Prostate gland (tissue), 2 donors: ENCODE results near the gene NEK7. TPM values are rescaled to one million over a fixed set of nuclear protein-coding genes. Genes with fewer than 3 reads are reported as not detected.
"Not testable (repeated sequence)": the region's sequence is repeated elsewhere in the genome, so short reads cannot be mapped to it uniquely, and the experiment has no call there.

Experiments
- DNase-seq: peaks from one replicate; pipeline ENCODE4 v3.0.0-alpha.2; 2019; ENCODE audit warnings: low spot score
- H3K27ac ChIP-seq, 2 donors: fragments of 200-600 bp; sonication (generic); 2 replicates each; pipeline ENCODE4 v1.5.1; 2017 to 2019
- H3K27me3 ChIP-seq: fragments of 200-600 bp; sonication (generic); replicated peaks from 2 replicates; pipeline ENCODE4 v1.5.1; 2019; ENCODE audit not compliant: insufficient read depth
- H3K36me3 ChIP-seq, 2 donors: fragments of 200-600 bp; sonication (generic); 1 replicate in 1 of 2; 2 replicates in 1 of 2; pipeline versions ENCODE4 v1.5.1 to v1.8.1; 2017 to 2019
- H3K4me1 ChIP-seq: fragments of 200-600 bp; sonication (generic); replicated peaks from 2 replicates; pipeline ENCODE4 v1.5.1; 2019
- H3K4me3 ChIP-seq, 2 donors: fragments of 200-600 bp; sonication (generic); 2 replicates each; pipeline ENCODE4 v1.5.1; 2017 to 2019
- H3K9me3 ChIP-seq: fragments of 200-600 bp; sonication (generic); 2 replicates; pipeline ENCODE4 v1.5.1; 2017
- POLR2A ChIP-seq: fragments of 450-650 bp; IDR thresholded peaks from one replicate; pipeline ENCODE4 v1.6.1; 2016; ENCODE audit warnings: antibody characterized with exemption, mild to moderate bottlenecking
- POLR2AphosphoS5 ChIP-seq: sonication (generic); formaldehyde crosslinking; IDR thresholded peaks from one replicate; pipeline ENCODE4 v1.6.1; 2017; ENCODE audit warnings: antibody characterized with exemption
- WGBS: methylation state at CpG from one replicate; pipeline ENCODE4 v1.1.5; 2018; 5-methylcytosine and 5-hydroxymethylcytosine counted together
- intact Hi-C: fragments of 100-400 bp; cut with DNase I; formaldehyde crosslinking; loops from one replicate; pipeline ENCODE4 v1.14.2; 2022
- total RNA-seq, 2 donors: library from RNA; depleted of rRNA; stranded (reverse); fragments of >200 nt; gene quantifications; one replicate each; pipeline ENCODE4 v1.1.0, GENCODE V29; 2016
- TF ChIP-seq, protein P1 (sequence below), 4 experiments: fragments of 200-600 bp in 2 of 4; fragments of 450-650 bp in 2 of 4; sonication (generic) in 2 of 4; IDR thresholded peaks; 1 replicate in 3 of 4; 2 replicates in 1 of 4; pipeline ENCODE4 v1.5.1; 2016 to 2019; ENCODE audit warnings: antibody characterized with exemption in 4 of 4, mild to moderate bottlenecking in 2 of 4, moderate library complexity in 2 of 4

The NEK7 gene
- total RNA-seq, 2 donors from 2014 or later: 53.3 to 70.9 TPM

DNA sequence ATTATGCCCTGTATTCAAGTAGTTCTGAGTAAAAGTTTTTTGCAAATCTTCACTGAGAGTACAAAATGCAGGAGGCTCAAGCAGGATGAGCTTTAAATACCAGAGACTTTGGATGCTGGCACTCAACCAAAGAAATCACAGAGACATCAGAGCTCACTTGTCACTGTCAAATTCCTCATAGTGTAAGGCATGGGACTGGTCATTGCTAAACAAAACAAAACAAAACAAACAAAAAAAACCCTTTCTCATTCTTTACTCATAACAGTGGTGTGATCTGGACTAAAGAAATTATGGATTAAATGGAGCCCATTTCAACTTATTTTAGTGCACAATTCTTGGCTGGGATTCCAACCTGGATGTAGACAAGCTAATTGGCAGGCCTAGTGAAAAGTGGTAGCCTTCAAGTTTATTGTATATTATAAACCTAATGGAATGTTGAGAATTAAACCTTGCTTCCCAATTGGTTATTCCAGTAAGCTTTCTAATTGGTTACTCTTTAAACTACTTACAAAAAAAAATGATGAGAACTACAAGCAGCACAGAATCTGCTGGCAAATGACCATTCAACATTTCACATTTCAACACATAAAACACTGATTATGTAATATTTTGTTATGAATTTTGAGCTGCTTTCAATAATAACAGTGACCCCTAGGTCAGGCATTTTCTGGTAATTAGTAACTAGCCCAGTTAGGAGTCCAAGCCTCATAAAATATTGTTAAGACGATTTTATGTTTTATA, 30.6 kb upstream of the NEK7 start:
- intact Hi-C loops: no loop called here
- Histone ChIP-seq H3K27me3 (no peaks in the 10 kb centered on the region), H3K36me3 (no peaks in the 10 kb centered on the region), H3K9me3 (no peaks in the 10 kb centered on the region), H3K4me1 (no peaks in the 10 kb centered on the region), H3K4me3 (no peak overlapping the region), H3K27ac (no peak overlapping the region)
- TF ChIP-seq, protein P1, sequence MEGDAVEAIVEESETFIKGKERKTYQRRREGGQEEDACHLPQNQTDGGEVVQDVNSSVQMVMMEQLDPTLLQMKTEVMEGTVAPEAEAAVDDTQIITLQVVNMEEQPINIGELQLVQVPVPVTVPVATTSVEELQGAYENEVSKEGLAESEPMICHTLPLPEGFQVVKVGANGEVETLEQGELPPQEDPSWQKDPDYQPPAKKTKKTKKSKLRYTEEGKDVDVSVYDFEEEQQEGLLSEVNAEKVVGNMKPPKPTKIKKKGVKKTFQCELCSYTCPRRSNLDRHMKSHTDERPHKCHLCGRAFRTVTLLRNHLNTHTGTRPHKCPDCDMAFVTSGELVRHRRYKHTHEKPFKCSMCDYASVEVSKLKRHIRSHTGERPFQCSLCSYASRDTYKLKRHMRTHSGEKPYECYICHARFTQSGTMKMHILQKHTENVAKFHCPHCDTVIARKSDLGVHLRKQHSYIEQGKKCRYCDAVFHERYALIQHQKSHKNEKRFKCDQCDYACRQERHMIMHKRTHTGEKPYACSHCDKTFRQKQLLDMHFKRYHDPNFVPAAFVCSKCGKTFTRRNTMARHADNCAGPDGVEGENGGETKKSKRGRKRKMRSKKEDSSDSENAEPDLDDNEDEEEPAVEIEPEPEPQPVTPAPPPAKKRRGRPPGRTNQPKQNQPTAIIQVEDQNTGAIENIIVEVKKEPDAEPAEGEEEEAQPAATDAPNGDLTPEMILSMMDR (IDR thresholded peaks at IDR 0.05): no peak
- TF ChIP-seq POLR2A: no peak
- no peak for TF ChIP-seq POLR2AphosphoS5
- WGBS: 26% methylated on average over 1 of the region's 1 CpG
- DNase-seq: no peak

DNA sequence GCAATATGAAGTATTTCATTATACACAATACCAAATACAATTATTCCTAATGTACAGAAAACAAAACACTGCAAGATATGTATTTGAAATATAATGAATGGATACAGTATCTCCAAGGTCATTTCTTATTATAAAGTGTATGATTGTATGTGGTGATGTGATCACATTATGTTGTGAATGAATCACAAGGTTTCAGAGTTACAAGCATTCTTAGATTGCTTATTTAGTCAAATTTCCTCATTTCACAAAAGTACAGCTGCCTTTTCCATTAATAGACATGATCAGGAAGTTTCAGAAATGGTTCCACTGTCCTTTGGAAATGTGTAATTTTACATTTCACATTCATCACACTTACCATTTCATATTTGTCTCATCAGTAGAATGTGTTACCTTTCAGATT, 28.3 kb upstream of the NEK7 start:
- no peak overlapping the region for H3K27ac ChIP-seq
- no peaks in the 10 kb centered on the region for H3K27me3 ChIP-seq
- H3K36me3 ChIP-seq: no peaks in the 10 kb centered on the region
- no peaks in the 10 kb centered on the region for H3K9me3 ChIP-seq
- H3K4me3 ChIP-seq: no peak overlapping the region
- no peak for DNase-seq
- intact Hi-C loops: no loop called here
- TF ChIP-seq POLR2AphosphoS5: no peak
- TF ChIP-seq, protein P1 (IDR thresholded peaks at IDR 0.05): no peak
- TF ChIP-seq POLR2A: no peak
- H3K4me1 ChIP-seq: no peaks in the 10 kb centered on the region

DNA sequence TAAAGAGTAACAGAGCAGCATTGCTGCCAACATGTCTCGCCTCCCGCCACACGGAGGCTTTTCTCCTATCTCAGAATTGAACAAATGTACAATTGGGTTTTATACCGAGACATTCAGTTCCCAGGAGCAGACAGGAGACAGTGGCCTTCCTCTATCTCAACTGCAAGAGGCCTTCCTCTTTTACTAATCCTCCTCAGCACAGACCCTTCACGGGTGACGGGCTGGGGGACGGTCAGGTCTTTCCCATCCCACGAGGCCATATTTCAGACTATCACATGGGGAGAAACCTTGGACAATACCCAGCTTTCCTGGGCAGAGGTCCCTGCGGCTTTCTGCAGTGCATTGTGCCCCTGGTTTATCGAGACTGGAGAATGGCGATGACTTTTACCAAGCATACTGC, 26.7 kb upstream of the NEK7 start:
- DNase-seq, H3K27me3 ChIP-seq, intact Hi-C loops, H3K4me3 ChIP-seq, H3K27ac ChIP-seq, H3K4me1 ChIP-seq, H3K9me3 ChIP-seq, H3K36me3 ChIP-seq: not testable (repeated sequence)
- 95% methylated on average over 11 of the region's 11 CpGs for WGBS

DNA sequence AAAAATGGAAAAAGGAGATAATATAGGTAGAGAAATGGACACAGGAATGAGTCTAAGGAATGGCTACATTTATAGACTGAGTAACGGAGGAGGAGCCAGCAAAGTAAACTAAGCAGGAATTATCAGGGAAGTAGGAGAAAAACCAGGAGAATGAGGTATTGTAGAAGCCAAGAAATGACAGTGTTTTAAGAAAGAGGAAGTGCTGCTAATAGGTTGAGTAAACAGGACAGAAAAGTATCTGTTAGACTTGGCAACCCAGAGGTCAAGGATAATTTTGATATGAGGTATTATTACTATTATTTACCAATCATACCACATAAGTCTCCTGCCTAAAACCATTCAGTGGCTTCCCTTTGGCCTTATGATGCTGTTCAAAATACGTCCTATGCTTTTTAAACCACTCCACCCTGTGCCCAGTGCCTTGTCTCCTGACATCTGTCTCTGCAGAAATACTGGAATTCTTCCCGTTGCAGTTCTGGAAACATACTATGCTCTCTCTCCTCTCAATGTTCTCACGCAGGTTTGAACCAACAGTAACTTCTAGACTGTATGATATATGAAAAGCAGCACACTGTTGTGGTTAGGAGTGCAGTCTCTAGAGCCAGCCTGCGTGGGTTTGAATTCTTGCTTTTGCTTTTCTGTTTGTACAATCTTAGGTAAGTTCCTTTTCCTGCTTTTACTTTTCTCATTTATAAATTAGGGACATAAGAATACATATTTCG, 24.6 kb upstream of the NEK7 start:
- H3K27ac ChIP-seq: no peak overlapping the region
- DNase-seq: no peak
- H3K9me3 ChIP-seq: no peaks in the 10 kb centered on the region
- no peaks in the 10 kb centered on the region for H3K36me3 ChIP-seq
- intact Hi-C loops: no loop called here
- WGBS: 83% methylated on average over 6 of the region's 6 CpGs
- no peaks in the 10 kb centered on the region for H3K27me3 ChIP-seq
- TF ChIP-seq POLR2AphosphoS5 (no peak), POLR2A (no peak)
- TF ChIP-seq, protein P1 (IDR thresholded peaks at IDR 0.05): no peak
- no peak overlapping the region for H3K4me3 ChIP-seq
- H3K4me1 ChIP-seq: no peaks in the 10 kb centered on the region

DNA sequence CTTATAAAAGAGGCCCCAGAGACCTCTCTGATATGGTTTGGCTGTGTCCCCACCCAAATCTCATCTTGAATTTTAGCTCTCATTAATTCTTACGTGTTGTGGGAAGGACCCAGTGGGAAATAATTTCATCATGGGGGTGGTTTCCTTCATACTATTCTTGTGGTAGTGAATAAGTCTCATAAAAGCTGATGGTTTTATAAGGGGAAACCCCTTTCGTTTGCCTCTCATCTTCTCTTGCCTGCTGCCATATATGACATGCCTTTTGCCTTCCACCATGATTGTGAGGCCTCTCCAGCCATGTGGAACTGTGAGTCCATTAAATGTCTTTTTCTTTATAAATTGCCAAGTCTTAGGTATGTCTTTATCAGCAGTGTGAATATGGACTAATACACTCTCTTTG, 22.5 kb upstream of the NEK7 start:
- Histone ChIP-seq H3K4me1 (no peaks in the 10 kb centered on the region), H3K27ac (no peak overlapping the region), H3K36me3 (no peaks in the 10 kb centered on the region), H3K27me3 (no peaks in the 10 kb centered on the region), H3K4me3 (no peak overlapping the region), H3K9me3 (no peaks in the 10 kb centered on the region)
- TF ChIP-seq, protein P1 (IDR thresholded peaks at IDR 0.05): no peak
- TF ChIP-seq POLR2AphosphoS5: no peak
- no peak for TF ChIP-seq POLR2A
- DNase-seq: no peak
- intact Hi-C loops: no loop called here
- WGBS: 41% methylated on average over 2 of the region's 2 CpGs
